ENCODE results near the gene PHLPP1.
A peak's percentile ranks its signal among the peaks of the same experiment; 100 is the strongest.

The PHLPP1 gene

DNA sequence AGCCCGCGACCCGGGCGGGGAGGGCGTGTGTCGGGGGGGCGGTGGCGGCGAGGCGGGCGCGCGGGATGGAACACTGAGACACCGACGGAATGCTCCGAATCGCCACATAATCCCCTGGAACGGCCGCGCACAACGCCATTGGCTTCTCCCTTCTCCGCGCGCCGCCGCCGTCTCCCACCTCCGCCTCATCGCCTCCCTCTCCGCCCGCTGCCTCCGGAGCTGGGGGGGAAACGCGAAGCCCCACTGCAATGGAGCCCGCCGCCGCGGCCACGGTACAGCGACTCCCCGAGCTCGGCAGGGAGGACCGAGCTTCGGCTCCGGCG, at the start of gene PHLPP1:
PHLPP1 (plus strand) TSS at position 106 of the 323 bp plus-strand sequence; CDS start at position 249, 143 bp downstream.
- TF ChIP-seq, protein P1, sequence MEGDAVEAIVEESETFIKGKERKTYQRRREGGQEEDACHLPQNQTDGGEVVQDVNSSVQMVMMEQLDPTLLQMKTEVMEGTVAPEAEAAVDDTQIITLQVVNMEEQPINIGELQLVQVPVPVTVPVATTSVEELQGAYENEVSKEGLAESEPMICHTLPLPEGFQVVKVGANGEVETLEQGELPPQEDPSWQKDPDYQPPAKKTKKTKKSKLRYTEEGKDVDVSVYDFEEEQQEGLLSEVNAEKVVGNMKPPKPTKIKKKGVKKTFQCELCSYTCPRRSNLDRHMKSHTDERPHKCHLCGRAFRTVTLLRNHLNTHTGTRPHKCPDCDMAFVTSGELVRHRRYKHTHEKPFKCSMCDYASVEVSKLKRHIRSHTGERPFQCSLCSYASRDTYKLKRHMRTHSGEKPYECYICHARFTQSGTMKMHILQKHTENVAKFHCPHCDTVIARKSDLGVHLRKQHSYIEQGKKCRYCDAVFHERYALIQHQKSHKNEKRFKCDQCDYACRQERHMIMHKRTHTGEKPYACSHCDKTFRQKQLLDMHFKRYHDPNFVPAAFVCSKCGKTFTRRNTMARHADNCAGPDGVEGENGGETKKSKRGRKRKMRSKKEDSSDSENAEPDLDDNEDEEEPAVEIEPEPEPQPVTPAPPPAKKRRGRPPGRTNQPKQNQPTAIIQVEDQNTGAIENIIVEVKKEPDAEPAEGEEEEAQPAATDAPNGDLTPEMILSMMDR (IDR thresholded peaks at IDR 0.05; ENCODE audit: insufficient read depth, low read depth, low read length, missing control alignments): no peak
- no peak for DNase-seq (ENCODE audit: low read depth)

DNA sequence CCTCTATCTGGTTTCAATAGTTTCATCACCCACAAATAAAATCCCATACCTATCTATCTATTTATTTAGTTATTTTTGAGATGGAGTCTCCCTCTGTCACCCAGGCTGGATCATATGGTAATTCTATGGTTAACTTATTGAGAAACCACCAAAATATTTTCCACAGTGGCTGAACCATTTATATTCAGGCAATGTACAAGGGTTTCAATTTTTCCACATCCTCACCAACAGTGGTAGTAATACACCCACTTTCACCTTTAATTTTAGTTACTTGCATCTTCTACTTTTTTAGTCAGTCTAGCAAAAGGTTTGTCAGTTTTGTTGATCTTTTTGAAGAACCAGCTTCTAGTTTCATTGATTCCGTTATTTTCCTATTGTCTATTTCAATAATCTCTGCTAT, 46.1 kb upstream of the PHLPP1 start:
- DNase-seq (ENCODE audit: low read depth): no peak
- TF ChIP-seq, protein P1 (IDR thresholded peaks at IDR 0.05; ENCODE audit: insufficient read depth, low read depth, low read length, missing control alignments): no peak
- no peak overlapping the region for H3K4me3 ChIP-seq (ENCODE audit: low read depth, low read length)

More for the DNA sequence above, at the start of gene PHLPP1:
- peak within 1 kb of the TSS; percentile 86 for H3K4me3 ChIP-seq (ENCODE audit: low read depth, low read length)

DNA sequence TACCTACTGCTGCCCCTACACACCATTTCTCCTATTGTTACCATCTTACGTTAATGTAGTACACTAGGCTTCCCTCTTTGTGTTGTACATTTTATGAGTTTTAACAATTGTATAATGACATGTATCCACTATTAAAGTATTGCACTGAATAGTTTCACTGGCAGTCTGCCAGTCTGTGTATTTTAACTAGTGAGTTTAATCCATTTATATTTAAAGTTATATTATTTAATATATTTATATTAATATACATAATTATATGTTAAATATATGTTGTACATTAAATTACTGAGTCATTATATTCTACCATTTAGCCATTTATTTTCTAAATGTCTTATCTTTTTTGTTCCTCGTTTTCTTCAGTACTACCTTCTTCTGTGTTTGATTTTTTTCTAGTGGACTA, 44.8 kb upstream of the PHLPP1 start:
- TF ChIP-seq, protein P1 (IDR thresholded peaks at IDR 0.05; ENCODE audit: insufficient read depth, low read depth, low read length, missing control alignments): no peak

DNA sequence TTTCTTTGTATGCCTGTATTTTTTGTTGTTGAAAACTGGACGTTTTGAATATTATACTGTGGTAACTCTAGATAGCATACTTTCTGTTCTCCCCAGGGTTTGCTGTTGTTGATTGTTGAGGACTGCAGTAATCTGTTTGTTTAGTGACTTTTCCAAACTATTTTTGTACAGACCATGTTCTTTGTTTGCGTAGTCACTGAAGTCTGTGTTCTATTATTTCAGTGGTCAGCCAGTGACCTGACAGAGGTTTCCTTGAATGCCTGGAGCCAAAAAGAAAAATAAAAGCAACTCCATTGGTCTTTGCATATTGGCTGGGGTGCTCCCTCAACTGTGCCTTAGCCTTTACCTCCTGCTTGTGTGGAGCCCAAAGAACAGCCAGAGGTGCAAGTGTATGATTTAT, 42.7 kb upstream of the PHLPP1 start:
- no peak overlapping the region for H3K4me3 ChIP-seq (ENCODE audit: low read depth, low read length)
- no peak for DNase-seq (ENCODE audit: low read depth)
- TF ChIP-seq, protein P1 (IDR thresholded peaks at IDR 0.05; ENCODE audit: insufficient read depth, low read depth, low read length, missing control alignments): no peak

More for the DNA sequence above, 44.8 kb upstream of the PHLPP1 start:
- DNase-seq (ENCODE audit: low read depth): no peak
- H3K4me3 ChIP-seq (ENCODE audit: low read depth, low read length): no peak overlapping the region

DNA sequence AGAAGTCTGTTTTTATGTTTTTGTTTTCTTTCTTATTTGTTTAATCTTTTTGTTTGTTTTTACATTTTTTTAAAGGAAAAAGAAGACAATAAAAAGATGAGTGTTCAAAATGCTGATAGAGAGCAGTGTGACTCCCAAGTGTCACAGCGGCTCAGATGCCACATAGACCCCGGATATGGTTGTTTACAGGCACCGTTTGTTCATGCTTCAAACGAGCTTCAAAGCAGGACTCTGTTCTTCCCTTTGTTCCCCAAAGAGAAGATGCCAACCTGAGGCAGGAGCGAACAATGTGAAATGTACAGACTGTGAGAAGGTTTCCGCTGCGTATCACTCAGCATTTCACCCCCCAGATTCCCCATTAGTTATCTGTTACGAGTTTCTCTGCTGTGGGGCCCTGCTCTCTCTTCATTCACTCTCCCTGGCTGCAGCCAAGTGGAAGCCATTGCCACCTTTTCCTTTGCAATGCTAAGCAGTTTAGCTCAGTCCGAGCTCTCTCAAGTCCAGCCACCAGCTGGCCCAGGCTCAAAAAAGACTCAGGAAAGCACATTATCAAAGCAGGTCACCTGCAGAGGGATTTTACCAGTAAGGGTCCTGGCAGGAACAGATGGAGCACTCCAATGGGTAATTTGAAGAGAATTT, 36.4 kb upstream of the PHLPP1 start:
- H3K4me3 ChIP-seq (ENCODE audit: low read depth, low read length): no peak overlapping the region
- DNase-seq (ENCODE audit: low read depth): no peak
- TF ChIP-seq, protein P1 (IDR thresholded peaks at IDR 0.05; ENCODE audit: insufficient read depth, low read depth, low read length, missing control alignments): no peak

DNA sequence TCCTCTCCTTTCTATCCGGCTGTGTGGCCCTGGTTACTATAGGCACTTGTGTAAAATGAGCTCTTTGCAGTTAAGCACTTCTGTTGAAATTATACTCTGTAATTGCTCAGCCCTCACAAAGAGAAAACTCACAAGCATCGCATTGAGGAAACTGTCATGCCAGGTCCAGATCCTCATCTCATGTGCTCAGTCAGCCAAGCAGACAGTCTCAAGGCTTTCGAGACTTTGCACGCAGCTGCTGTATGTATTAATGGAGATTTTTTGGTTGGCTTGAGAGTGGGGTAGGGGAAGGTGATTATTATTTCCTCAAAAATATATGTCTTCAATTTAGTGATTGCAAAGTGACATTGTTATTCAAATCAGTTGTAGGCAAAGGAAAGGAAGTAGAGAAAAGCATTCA, 33.0 kb upstream of the PHLPP1 start:
- TF ChIP-seq, protein P1 (IDR thresholded peaks at IDR 0.05; ENCODE audit: insufficient read depth, low read depth, low read length, missing control alignments): no peak
- no peak for DNase-seq (ENCODE audit: low read depth)
- H3K4me3 ChIP-seq (ENCODE audit: low read depth, low read length): no peak overlapping the region

DNA sequence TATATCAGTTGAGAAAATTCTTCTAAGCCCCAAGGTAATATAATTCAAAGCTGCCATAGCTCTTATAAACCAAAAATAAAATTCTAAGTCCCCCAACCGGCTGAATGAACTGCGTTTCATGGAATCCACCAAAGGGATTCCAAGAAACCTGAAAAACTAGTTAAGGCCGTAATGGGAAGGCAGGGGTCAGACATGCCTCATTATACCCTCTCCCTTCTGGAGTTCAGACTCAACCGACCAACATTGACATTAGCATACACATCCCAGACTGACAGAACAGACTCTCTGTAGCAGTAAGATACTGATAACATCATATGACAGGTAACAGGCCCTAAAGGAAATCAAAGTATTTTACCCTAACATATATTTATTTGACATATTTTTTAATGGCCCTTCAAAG, 31.4 kb upstream of the PHLPP1 start:
- TF ChIP-seq, protein P1 (IDR thresholded peaks at IDR 0.05; ENCODE audit: insufficient read depth, low read depth, low read length, missing control alignments): no peak
- no peak overlapping the region for H3K4me3 ChIP-seq (ENCODE audit: low read depth, low read length)
- DNase-seq (ENCODE audit: low read depth): no peak

All from GM12865 (cell line).